ENCODE measurements around the gene AGAP3. TPM values are rescaled to one million over a fixed set of nuclear protein-coding genes. Genes with fewer than 3 reads are reported as not detected.

Gene AGAP3
- total and polyA plus RNA-seq, 2 of the 4 experiments (the other 2 are of a cell fraction): 35.3 to 93.9 TPM

DNA sequence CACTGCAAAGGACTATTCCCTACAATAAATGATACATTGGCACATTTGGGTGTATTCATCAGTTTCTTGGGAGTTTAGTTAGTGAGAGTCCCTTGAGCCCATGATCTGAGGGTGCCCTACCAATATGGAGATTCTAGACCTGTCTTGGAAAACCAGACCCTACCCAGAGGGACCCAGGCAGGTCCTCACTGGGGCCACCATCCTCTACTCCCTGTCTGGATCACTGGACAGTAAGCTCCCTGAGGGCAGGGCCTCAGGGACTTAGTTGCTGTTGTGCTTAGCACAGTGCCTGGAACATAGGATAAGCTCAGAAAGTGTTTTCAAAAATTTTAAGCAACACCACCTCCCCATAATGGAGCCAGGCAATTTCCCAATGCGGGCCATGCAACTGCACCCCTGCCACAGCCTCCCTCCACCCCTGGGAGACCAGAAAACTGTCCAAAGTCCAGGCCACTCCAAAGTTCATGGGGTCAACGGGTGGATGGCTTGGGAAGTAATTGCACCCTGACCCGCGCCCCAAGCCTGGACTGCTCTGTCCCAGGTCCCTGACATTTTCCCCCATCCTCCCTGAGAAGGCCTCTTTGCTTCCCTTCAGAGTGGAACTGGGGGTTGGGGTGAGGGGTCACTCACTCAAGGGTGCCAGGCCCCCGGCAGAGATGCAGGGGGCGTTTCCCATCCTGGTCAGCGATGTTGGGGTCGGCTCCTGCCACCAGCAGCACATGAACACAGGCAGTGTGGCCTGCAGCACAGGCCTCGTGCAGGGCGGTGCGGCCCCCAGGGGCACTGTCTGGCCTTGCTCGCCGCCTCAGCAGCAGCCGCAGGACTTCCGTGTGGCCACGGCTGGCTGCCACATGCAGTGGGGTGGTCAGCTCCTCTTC, 99.7 kb downstream of the AGAP3 start:
- H3K9ac ChIP-seq (ENCODE audit: low read depth, low read length): no peak overlapping the region
- H3K4ac ChIP-seq (ENCODE audit: low read depth, low read length): no peak overlapping the region
- in situ Hi-C loops (cut with MboI; ENCODE audit: low sequenced_read_pairs) (no loop called here), intact Hi-C loops (cut with micrococcal nuclease) (no loop called here), dilution Hi-C loops (cut with HindIII; ENCODE audit: low sequenced_read_pairs, unreplicated experiment) (no loop called here)
- H3K36me3 ChIP-seq (ENCODE audit: control insufficient read depth, insufficient read depth, low read length): no peaks in the 10 kb centered on the region
- H3K56ac ChIP-seq (ENCODE audit: extremely low read depth, insufficient read depth, low read length): no peak overlapping the region
- no peak overlapping the region for H4K5ac ChIP-seq (ENCODE audit: low read depth, low read length)
- H3K23ac ChIP-seq (ENCODE audit: low read depth, low read length): no peak overlapping the region
- H3K4me1 ChIP-seq (ENCODE audit: control insufficient read depth, insufficient read depth, low read length): no peaks in the 10 kb centered on the region
- no peaks in the 10 kb centered on the region for H3K79me1 ChIP-seq (ENCODE audit: low read depth in 1 of 2, low read length in 2 of 2)
- no peak overlapping the region for H2AK5ac ChIP-seq (ENCODE audit: low read depth, low read length)
- no peak overlapping the region for H3K4me3 ChIP-seq (ENCODE audit: insufficient read depth, low read depth, low read length)
- H3K9me1 ChIP-seq (ENCODE audit: insufficient read depth, low read length): no peaks in the 10 kb centered on the region
- BruUV-seq (replicated peaks): no TSS peak
- no peak overlapping the region for H4K91ac ChIP-seq (ENCODE audit: insufficient read depth, low read depth, low read length)
- H3K14ac ChIP-seq (replicated peaks; ENCODE audit: low read depth, low read length): no peak overlapping the region
- DNase-seq (no peak), ATAC-seq (ENCODE audit: low read depth) (no peak)
- H2BK20ac ChIP-seq (ENCODE audit: low read depth, low read length): no peak overlapping the region
- no peak overlapping the region for H2BK120ac ChIP-seq (ENCODE audit: low read depth, low read length)
- 63% methylated on average over 8 of the region's 16 CpGs; no CpG with 5 or more reads in 1 of the 2 experiments for WGBS, 2 experiments (ENCODE audit: extremely low coverage in 2 of 2, insufficient read length in 1 of 2)
- CTCF ChIA-PET: no interaction called here
- H3K4me2 ChIP-seq (ENCODE audit: low read depth, low read length): no peak overlapping the region
- no peak overlapping the region for H4K8ac ChIP-seq (ENCODE audit: low read depth in 2 of 2, low read length in 2 of 2)
- H2AK9ac ChIP-seq (replicated peaks; ENCODE audit: low read depth, low read length, poor library complexity): no peak overlapping the region
- no peak overlapping the region for H2BK15ac ChIP-seq (ENCODE audit: low read depth, low read length)
- no peaks in the 10 kb centered on the region for H3K9me3 ChIP-seq (ENCODE audit: control insufficient read depth, insufficient read depth, low read length)
- TF ChIP-seq, protein P1, sequence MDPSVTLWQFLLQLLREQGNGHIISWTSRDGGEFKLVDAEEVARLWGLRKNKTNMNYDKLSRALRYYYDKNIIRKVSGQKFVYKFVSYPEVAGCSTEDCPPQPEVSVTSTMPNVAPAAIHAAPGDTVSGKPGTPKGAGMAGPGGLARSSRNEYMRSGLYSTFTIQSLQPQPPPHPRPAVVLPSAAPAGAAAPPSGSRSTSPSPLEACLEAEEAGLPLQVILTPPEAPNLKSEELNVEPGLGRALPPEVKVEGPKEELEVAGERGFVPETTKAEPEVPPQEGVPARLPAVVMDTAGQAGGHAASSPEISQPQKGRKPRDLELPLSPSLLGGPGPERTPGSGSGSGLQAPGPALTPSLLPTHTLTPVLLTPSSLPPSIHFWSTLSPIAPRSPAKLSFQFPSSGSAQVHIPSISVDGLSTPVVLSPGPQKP (IDR thresholded peaks at IDR 0.05; ENCODE audit: borderline replicate concordance, low read depth, low read length): no peak
- TF ChIP-seq FOS (IDR thresholded peaks at IDR 0.05; ENCODE audit: low read depth, low read length) (no peak), BHLHE40 (IDR thresholded peaks at IDR 0.05; ENCODE audit: low read depth, low read length) (no peak)
- H3K27me3 ChIP-seq (ENCODE audit: control insufficient read depth, insufficient read depth, low read length): peaks cover 69% of the 10 kb centered on the region
- H2AFZ ChIP-seq (replicated peaks; ENCODE audit: low read length, poor library complexity): no peak overlapping the region
- H4K20me1 ChIP-seq (ENCODE audit: insufficient read depth, low read length): no peaks in the 10 kb centered on the region
- H2BK5ac ChIP-seq (ENCODE audit: low read depth, low read length, poor library complexity, severe bottlenecking): no peak overlapping the region
- no peak overlapping the region for H3K18ac ChIP-seq (ENCODE audit: low read depth, low read length)
- H3K27ac ChIP-seq (ENCODE audit: insufficient read depth, low read length): no peak overlapping the region
- POLR2A ChIA-PET (ENCODE audit: unreplicated experiment): no interaction called here
